HG02973 (cell line): Measurements from ENCODE around the gene EXT2.

Source experiments
- ATAC-seq: cut with Tn5 transposase; IDR thresholded peaks from one replicate; pipeline ENCODE4 v1.9.1; 2021; ENCODE audit warnings: moderate library complexity; ENCODE audit not compliant: unreplicated experiment

Gene EXT2

GRCh38 chr11:44282620-44283019, 187.1 kb downstream of the EXT2 start:
- ATAC-seq, result no peak

DNA sequence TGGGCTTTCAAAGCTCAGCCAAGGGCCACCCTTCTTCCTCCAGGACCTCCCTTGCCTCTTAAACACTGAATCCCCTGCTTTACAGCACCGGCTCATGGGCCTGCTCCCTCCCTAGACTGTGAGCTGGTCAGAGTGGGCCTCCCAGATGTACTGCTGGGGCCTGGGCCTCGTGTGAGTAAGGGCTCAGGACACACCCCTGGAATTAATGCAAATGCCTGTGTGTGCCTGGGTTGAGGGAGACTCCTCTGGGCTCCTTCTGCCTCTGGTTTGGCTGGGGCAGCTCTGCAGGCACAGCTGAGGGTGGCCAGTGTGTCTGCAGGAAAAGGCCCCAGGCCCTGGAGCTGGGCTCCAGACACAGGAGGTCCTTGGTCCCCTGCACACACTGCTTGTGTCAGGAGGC, 190.3 kb downstream of the EXT2 start:
- ATAC-seq, result no peak

GRCh38 chr11:44286268-44286880, 190.9 kb downstream of the EXT2 start:
- ATAC-seq, result no peak

DNA sequence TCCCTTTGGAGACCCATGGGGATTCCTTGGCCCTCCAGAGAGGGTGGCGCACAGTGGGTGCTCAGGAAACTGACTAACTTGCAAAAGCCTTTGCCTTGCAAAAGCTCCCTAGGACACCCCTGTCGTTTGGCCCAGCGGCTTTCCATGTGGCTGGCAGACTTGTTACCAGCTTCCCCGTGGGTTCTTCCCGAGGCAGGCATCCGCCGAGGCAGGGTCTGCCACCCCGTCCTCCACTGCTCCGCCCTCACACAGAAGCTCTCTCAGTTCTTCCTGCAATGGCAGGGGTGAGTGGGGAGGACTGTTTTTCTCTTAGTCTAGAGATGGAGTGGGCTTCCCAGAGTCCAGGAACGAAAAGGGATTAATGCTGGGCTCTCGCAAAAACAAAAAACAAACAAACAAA, 191.4 kb downstream of the EXT2 start:
- ATAC-seq, result no peak

DNA sequence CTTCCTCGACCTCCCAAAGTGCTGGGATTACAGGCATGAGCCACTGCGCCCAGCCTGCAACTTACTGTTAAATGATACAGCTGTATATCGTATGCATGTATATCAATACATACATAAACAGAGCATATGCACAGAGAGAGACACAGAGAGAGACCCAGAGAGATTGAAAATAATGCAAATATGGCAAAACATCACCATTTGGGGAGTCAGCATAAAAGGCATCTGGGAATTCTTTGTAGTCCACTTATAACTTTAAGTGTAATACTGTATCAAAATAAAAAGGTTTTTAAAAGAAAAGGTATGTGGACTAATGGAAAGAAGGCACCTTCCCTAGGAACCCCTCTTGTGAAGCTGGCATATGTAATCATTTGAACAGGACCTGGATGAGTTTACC, 192.7 kb downstream of the EXT2 start:
- ATAC-seq, result no peak

- ATAC-seq, result no peak
Measured at GRCh38 chr11:44290208-44290607, 194.7 kb downstream of the EXT2 start.
